ENCODE measurements around the gene GPATCH2L. TPM values are rescaled to one million over a fixed set of nuclear protein-coding genes. Genes with fewer than 3 reads are reported as not detected.

Gene GPATCH2L
- total RNA-seq = 40.2 TPM

- no peaks in the 10 kb centered on the region for H3K27me3 ChIP-seq (ENCODE audit: control insufficient read depth in 3 of 3, insufficient read depth in 3 of 3, low read length in 3 of 3)
- no peaks in the 10 kb centered on the region for H3K9me3 ChIP-seq (ENCODE audit: control insufficient read depth in 3 of 3, low read length in 3 of 3)
- H3K9ac ChIP-seq (ENCODE audit: low read depth in 1 of 3, low read length in 3 of 3) = peak within 1 kb of the TSS; percentile 91 to 98 (median 93)
- peaks cover 39 to 45% (median 42%) of the 10 kb centered on the region in 3 donors for H3K4me1 ChIP-seq (ENCODE audit: control insufficient read depth in 3 of 3, insufficient read depth in 3 of 3, low read length in 3 of 3)
- peaks cover 7 to 17% (median 7%) of the 10 kb centered on the region in 3 donors for H3K36me3 ChIP-seq (ENCODE audit: control insufficient read depth in 3 of 3, insufficient read depth in 3 of 3, low read length in 3 of 3)
- peak within 1 kb of the TSS; percentile 90 to 95 (median 92) for H3K4me3 ChIP-seq (ENCODE audit: low read length in 3 of 3)
- H3K27ac ChIP-seq (ENCODE audit: low read depth, low read length) = peak within 1 kb of the TSS; percentile 92
Measured at GRCh38 chr14:76151398-76152332, at the start of gene GPATCH2L. Gene GPATCH2L (plus strand): TSS chr14:76151922. CDS start chr14:76154364, 2,442 bp downstream.

- H3K4me3 ChIP-seq (ENCODE audit: low read length in 3 of 3) = no peak overlapping the region
- peaks cover 18 to 29% (median 22%) of the 10 kb centered on the region in 3 donors for H3K4me1 ChIP-seq (ENCODE audit: control insufficient read depth in 3 of 3, insufficient read depth in 3 of 3, low read length in 3 of 3)
- no peak overlapping the region for H3K9ac ChIP-seq (ENCODE audit: low read depth in 1 of 3, low read length in 3 of 3)
- H3K9me3 ChIP-seq (ENCODE audit: control insufficient read depth in 3 of 3, low read length in 3 of 3) = no peaks in the 10 kb centered on the region
- H3K27ac ChIP-seq (ENCODE audit: low read depth, low read length) = no peak overlapping the region
- H3K36me3 ChIP-seq (ENCODE audit: control insufficient read depth in 3 of 3, insufficient read depth in 3 of 3, low read length in 3 of 3) = no peaks in the 10 kb centered on the region
- H3K27me3 ChIP-seq (ENCODE audit: control insufficient read depth in 3 of 3, insufficient read depth in 3 of 3, low read length in 3 of 3) = no peaks in the 10 kb centered on the region
Measured at GRCh38 chr14:76104802-76105355, 46.8 kb upstream of the GPATCH2L start.

GRCh38 chr14:76106188-76106587 is 45.5 kb upstream of the GPATCH2L start:
- Histone ChIP-seq H3K27me3 (ENCODE audit: control insufficient read depth in 3 of 3, insufficient read depth in 3 of 3, low read length in 3 of 3) (no peaks in the 10 kb centered on the region), H3K9ac (ENCODE audit: low read depth in 1 of 3, low read length in 3 of 3) (no peak overlapping the region), H3K4me3 (ENCODE audit: low read length in 3 of 3) (no peak overlapping the region), H3K4me1 (ENCODE audit: control insufficient read depth in 3 of 3, insufficient read depth in 3 of 3, low read length in 3 of 3) (peaks cover 7 to 17% (median 9%) of the 10 kb centered on the region in 3 donors), H3K36me3 (ENCODE audit: control insufficient read depth in 3 of 3, insufficient read depth in 3 of 3, low read length in 3 of 3) (no peaks in the 10 kb centered on the region), H3K9me3 (ENCODE audit: control insufficient read depth in 3 of 3, low read length in 3 of 3) (no peaks in the 10 kb centered on the region), H3K27ac (ENCODE audit: low read depth, low read length) (no peak overlapping the region)

- H3K9ac ChIP-seq (ENCODE audit: low read depth in 1 of 3, low read length in 3 of 3) = no peak overlapping the region
- peaks cover 0 to 6% (median 0%) of the 10 kb centered on the region in 3 donors for H3K27me3 ChIP-seq (ENCODE audit: control insufficient read depth in 3 of 3, insufficient read depth in 3 of 3, low read length in 3 of 3)
- H3K27ac ChIP-seq (ENCODE audit: low read depth, low read length) = no peak overlapping the region
- no peaks in the 10 kb centered on the region for H3K9me3 ChIP-seq (ENCODE audit: control insufficient read depth in 3 of 3, low read length in 3 of 3)
- no peak overlapping the region for H3K4me3 ChIP-seq (ENCODE audit: low read length in 3 of 3)
- no peaks in the 10 kb centered on the region for H3K36me3 ChIP-seq (ENCODE audit: control insufficient read depth in 3 of 3, insufficient read depth in 3 of 3, low read length in 3 of 3)
- peaks cover 5 to 7% (median 5%) of the 10 kb centered on the region in 3 donors for H3K4me1 ChIP-seq (ENCODE audit: control insufficient read depth in 3 of 3, insufficient read depth in 3 of 3, low read length in 3 of 3)
Measured at GRCh38 chr14:76109087-76109880, 42.4 kb upstream of the GPATCH2L start.

- peaks cover 0 to 6% (median 3%) of the 10 kb centered on the region in 3 donors for H3K27me3 ChIP-seq (ENCODE audit: control insufficient read depth in 3 of 3, insufficient read depth in 3 of 3, low read length in 3 of 3)
- H3K27ac ChIP-seq (ENCODE audit: low read depth, low read length) = no peak overlapping the region
- H3K9ac ChIP-seq (ENCODE audit: low read depth in 1 of 3, low read length in 3 of 3) = no peak overlapping the region
- H3K4me1 ChIP-seq (ENCODE audit: control insufficient read depth in 3 of 3, insufficient read depth in 3 of 3, low read length in 3 of 3) = peaks cover 5 to 7% (median 5%) of the 10 kb centered on the region in 3 donors
- no peaks in the 10 kb centered on the region for H3K9me3 ChIP-seq (ENCODE audit: control insufficient read depth in 3 of 3, low read length in 3 of 3)
- H3K4me3 ChIP-seq (ENCODE audit: low read length in 3 of 3) = no peak overlapping the region
- H3K36me3 ChIP-seq (ENCODE audit: control insufficient read depth in 3 of 3, insufficient read depth in 3 of 3, low read length in 3 of 3) = no peaks in the 10 kb centered on the region
Measured at GRCh38 chr14:76112889-76113624, 38.7 kb upstream of the GPATCH2L start.

- Histone ChIP-seq H3K4me1 (ENCODE audit: control insufficient read depth in 3 of 3, insufficient read depth in 3 of 3, low read length in 3 of 3) (peaks cover 5 to 7% (median 5%) of the 10 kb centered on the region in 3 donors), H3K27ac (ENCODE audit: low read depth, low read length) (no peak overlapping the region), H3K9me3 (ENCODE audit: control insufficient read depth in 3 of 3, low read length in 3 of 3) (no peaks in the 10 kb centered on the region), H3K9ac (ENCODE audit: low read depth in 1 of 3, low read length in 3 of 3) (no peak overlapping the region), H3K27me3 (ENCODE audit: control insufficient read depth in 3 of 3, insufficient read depth in 3 of 3, low read length in 3 of 3) (peaks cover 0 to 6% (median 3%) of the 10 kb centered on the region in 3 donors), H3K36me3 (ENCODE audit: control insufficient read depth in 3 of 3, insufficient read depth in 3 of 3, low read length in 3 of 3) (no peaks in the 10 kb centered on the region), H3K4me3 (ENCODE audit: low read length in 3 of 3) (no peak overlapping the region)
Measured at GRCh38 chr14:76113691-76114090, 38.0 kb upstream of the GPATCH2L start.

- no peak overlapping the region for H3K27ac ChIP-seq (ENCODE audit: low read depth, low read length)
- no peak overlapping the region for H3K9ac ChIP-seq (ENCODE audit: low read depth in 1 of 3, low read length in 3 of 3)
- H3K9me3 ChIP-seq (ENCODE audit: control insufficient read depth in 3 of 3, low read length in 3 of 3) = no peaks in the 10 kb centered on the region
- H3K4me3 ChIP-seq (ENCODE audit: low read length in 3 of 3) = no peak overlapping the region
- H3K27me3 ChIP-seq (ENCODE audit: control insufficient read depth in 3 of 3, insufficient read depth in 3 of 3, low read length in 3 of 3) = peaks cover 0 to 6% (median 3%) of the 10 kb centered on the region in 3 donors
- no peaks in the 10 kb centered on the region for H3K36me3 ChIP-seq (ENCODE audit: control insufficient read depth in 3 of 3, insufficient read depth in 3 of 3, low read length in 3 of 3)
- no peaks in the 10 kb centered on the region for H3K4me1 ChIP-seq (ENCODE audit: control insufficient read depth in 3 of 3, insufficient read depth in 3 of 3, low read length in 3 of 3)
Measured at GRCh38 chr14:76115010-76115422, 36.7 kb upstream of the GPATCH2L start.

GRCh38 chr14:76117789-76118484 is 33.8 kb upstream of the GPATCH2L start:
- H3K27ac ChIP-seq (ENCODE audit: low read depth, low read length) = no peak overlapping the region
- no peaks in the 10 kb centered on the region for H3K36me3 ChIP-seq (ENCODE audit: control insufficient read depth in 3 of 3, insufficient read depth in 3 of 3, low read length in 3 of 3)
- H3K4me3 ChIP-seq (ENCODE audit: low read length in 3 of 3) = no peak overlapping the region
- H3K4me1 ChIP-seq (ENCODE audit: control insufficient read depth in 3 of 3, insufficient read depth in 3 of 3, low read length in 3 of 3) = no peaks in the 10 kb centered on the region
- no peak overlapping the region for H3K9ac ChIP-seq (ENCODE audit: low read depth in 1 of 3, low read length in 3 of 3)
- peaks cover 0 to 3% (median under 1%) of the 10 kb centered on the region in 3 donors for H3K27me3 ChIP-seq (ENCODE audit: control insufficient read depth in 3 of 3, insufficient read depth in 3 of 3, low read length in 3 of 3)
- no peaks in the 10 kb centered on the region for H3K9me3 ChIP-seq (ENCODE audit: control insufficient read depth in 3 of 3, low read length in 3 of 3)

- no peaks in the 10 kb centered on the region for H3K4me1 ChIP-seq (ENCODE audit: control insufficient read depth in 3 of 3, insufficient read depth in 3 of 3, low read length in 3 of 3)
- H3K27ac ChIP-seq (ENCODE audit: low read depth, low read length) = no peak overlapping the region
- H3K9me3 ChIP-seq (ENCODE audit: control insufficient read depth in 3 of 3, low read length in 3 of 3) = no peaks in the 10 kb centered on the region
- H3K9ac ChIP-seq (ENCODE audit: low read depth in 1 of 3, low read length in 3 of 3) = no peak overlapping the region
- no peaks in the 10 kb centered on the region for H3K36me3 ChIP-seq (ENCODE audit: control insufficient read depth in 3 of 3, insufficient read depth in 3 of 3, low read length in 3 of 3)
- H3K27me3 ChIP-seq (ENCODE audit: control insufficient read depth in 3 of 3, insufficient read depth in 3 of 3, low read length in 3 of 3) = peaks cover 0 to 3% (median 0%) of the 10 kb centered on the region in 3 donors
- no peak overlapping the region for H3K4me3 ChIP-seq (ENCODE audit: low read length in 3 of 3)
Measured at GRCh38 chr14:76118594-76118993, 33.1 kb upstream of the GPATCH2L start.
